Stimulated activated CD4-positive, alpha-beta T cell treated with anti-CD3 and anti-CD28 coated beads, TNF-alpha, amount 100 ng/mL, for 1 hour (primary cell): Measurements from ENCODE around the gene MEGF11.

ENCODE experiments used
- DNase-seq, 3 donors: peaks; one replicate each; pipeline ENCODE4 v3.0.0-alpha.2; 2020; ENCODE audit warnings: low read depth in 3 of 3, low spot score in 1 of 3

Gene MEGF11

GRCh38 chr15:66147440-66147839 is 106.1 kb downstream of the MEGF11 start:
- DNase-seq: no peak

GRCh38 chr15:66145726-66146182 is 107.8 kb downstream of the MEGF11 start:
- DNase-seq: no peak

- no peak for DNase-seq
Observed at GRCh38 chr15:66144978-66145725, 108.4 kb downstream of the MEGF11 start.

GRCh38 chr15:66142285-66142684 is 111.3 kb downstream of the MEGF11 start:
- no peak for DNase-seq

GRCh38 chr15:66139591-66140207 is 113.9 kb downstream of the MEGF11 start:
- no peak for DNase-seq

- DNase-seq: no peak
Observed at GRCh38 chr15:66138892-66139590, 114.5 kb downstream of the MEGF11 start.

GRCh38 chr15:66138096-66138783 is 115.3 kb downstream of the MEGF11 start:
- no peak for DNase-seq

- no peak for DNase-seq
Observed at GRCh38 chr15:66136948-66137347, 116.6 kb downstream of the MEGF11 start.

- no peak for DNase-seq
Observed at GRCh38 chr15:66135664-66136063, 117.9 kb downstream of the MEGF11 start.

- no peak for DNase-seq
Observed at GRCh38 chr15:66134284-66134683, 119.3 kb downstream of the MEGF11 start.

GRCh38 chr15:66133247-66133885 is 120.2 kb downstream of the MEGF11 start:
- no peak for DNase-seq

- DNase-seq: no peak
Observed at GRCh38 chr15:66132251-66132816, 121.2 kb downstream of the MEGF11 start.

- DNase-seq: no peak
Observed at GRCh38 chr15:66131831-66132230, 121.7 kb downstream of the MEGF11 start.

- no peak for DNase-seq
Observed at GRCh38 chr15:66131200-66131599, 122.3 kb downstream of the MEGF11 start.

GRCh38 chr15:66130496-66131034 is 123.0 kb downstream of the MEGF11 start:
- no peak for DNase-seq

- DNase-seq: no peak
Observed at GRCh38 chr15:66129586-66129985, 124.0 kb downstream of the MEGF11 start.

- no peak for DNase-seq
Observed at GRCh38 chr15:66128116-66128680, 125.4 kb downstream of the MEGF11 start.

GRCh38 chr15:66126456-66126855 is 127.1 kb downstream of the MEGF11 start:
- no peak for DNase-seq

GRCh38 chr15:66126031-66126441 is 127.5 kb downstream of the MEGF11 start:
- DNase-seq: no peak

GRCh38 chr15:66124651-66125050 is 128.9 kb downstream of the MEGF11 start:
- no peak for DNase-seq
